LNCAP (cell line): ENCODE measurements around the gene MFRP.

ENCODE experiments used
- CTCF ChIP-seq: fragments of 450-650 bp; IDR thresholded peaks from 2 replicates; pipeline ENCODE4 v1.5.1; 2017; ENCODE audit warnings: mild to moderate bottlenecking

MFRP gene

GRCh38 chr11:119371067-119371601, 24.6 kb upstream of the MFRP start:
- no peak for TF ChIP-seq CTCF

DNA sequence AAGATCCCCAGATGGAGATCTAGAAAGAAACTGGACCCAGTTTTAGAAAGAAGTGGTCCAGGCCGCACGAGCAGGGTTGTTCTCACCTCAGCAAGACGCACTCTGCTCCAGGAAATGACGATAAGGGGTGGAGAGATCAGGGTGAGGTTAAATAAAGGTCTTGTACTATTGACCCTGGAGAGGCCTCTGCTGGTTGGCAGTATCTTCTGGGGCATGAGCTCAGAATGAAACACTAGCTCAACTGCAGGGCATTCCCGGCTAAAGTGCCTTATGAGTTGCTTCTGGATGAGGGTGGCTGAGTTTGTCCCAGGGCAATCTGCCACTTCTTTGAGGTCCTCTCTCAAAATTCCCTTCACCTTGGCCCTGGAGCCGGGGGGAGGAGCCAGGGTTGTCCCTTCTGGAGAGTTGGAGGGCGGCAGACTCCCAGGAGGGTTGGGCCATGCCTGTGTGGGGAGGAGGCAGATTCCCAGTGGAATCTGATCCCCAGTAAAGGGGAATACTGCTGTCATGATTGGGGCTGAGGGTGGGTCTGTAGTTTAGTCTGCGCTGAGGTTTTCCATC, 24.1 kb upstream of the MFRP start:
- TF ChIP-seq CTCF = no peak

- no peak for TF ChIP-seq CTCF
These were observed 22.8 kb upstream of the MFRP start for GRCh38 chr11:119369132-119369925.

DNA sequence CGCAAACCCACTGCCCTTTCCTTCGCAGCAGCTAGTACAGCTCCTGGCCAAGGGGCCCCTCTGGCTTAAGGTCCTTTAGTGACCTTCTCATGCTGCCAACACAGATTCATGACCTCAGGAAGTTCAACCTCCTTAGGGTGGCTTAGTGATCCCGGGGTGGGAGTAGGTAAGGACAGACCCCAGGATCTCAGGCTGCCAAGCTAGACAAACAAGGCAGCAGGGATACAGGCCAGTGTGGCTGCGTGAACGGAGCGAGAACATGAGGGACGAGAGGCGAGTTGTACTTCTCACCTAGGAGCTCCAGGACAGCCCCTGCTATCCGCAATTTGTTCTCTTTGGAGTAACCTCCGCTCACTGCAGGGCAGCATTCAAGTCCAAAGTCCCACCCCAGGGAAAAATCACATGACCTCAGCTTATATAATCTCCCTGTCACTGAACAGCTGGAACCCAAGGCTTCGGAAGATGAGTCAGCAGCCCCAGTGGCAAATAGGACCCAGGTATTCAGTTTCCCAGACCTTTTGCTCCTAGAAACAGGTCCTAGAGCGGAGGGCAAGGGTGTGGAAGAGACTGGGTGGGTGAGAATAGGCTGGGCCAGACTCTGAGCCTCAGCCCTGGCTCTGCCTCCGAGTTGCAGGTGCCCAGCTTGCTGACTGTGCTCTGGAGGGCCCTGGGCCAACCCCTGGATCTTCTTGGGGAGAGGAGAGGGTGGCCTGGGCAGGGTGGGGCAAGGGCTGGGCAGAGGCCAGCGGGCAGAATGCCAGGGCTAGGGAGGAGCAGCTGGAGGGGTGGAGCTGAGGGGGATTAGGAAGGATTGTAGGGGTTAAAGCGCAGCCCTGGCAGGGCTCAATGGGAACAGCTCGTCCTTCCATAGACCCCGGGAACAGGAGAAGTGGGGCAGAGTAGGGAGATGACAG, 21.9 kb upstream of the MFRP start:
- TF ChIP-seq CTCF = no peak

- no peak for TF ChIP-seq CTCF
These were observed 21.2 kb upstream of the MFRP start for GRCh38 chr11:119367661-119368120.

GRCh38 chr11:119366690-119367620, 20.4 kb upstream of the MFRP start:
- TF ChIP-seq CTCF = no peak
